ENCODE results near the gene E4F1. TPM values are rescaled to one million over a fixed set of nuclear protein-coding genes. Genes with fewer than 3 reads are reported as not detected.

E4F1 gene
- total and polyA plus RNA-seq, 10 of the 15 experiments (the other 5 are each of a cell fraction or from before 2014, with no cell fraction given): 0.23 to 36.5 (median 14.5) TPM

DNA sequence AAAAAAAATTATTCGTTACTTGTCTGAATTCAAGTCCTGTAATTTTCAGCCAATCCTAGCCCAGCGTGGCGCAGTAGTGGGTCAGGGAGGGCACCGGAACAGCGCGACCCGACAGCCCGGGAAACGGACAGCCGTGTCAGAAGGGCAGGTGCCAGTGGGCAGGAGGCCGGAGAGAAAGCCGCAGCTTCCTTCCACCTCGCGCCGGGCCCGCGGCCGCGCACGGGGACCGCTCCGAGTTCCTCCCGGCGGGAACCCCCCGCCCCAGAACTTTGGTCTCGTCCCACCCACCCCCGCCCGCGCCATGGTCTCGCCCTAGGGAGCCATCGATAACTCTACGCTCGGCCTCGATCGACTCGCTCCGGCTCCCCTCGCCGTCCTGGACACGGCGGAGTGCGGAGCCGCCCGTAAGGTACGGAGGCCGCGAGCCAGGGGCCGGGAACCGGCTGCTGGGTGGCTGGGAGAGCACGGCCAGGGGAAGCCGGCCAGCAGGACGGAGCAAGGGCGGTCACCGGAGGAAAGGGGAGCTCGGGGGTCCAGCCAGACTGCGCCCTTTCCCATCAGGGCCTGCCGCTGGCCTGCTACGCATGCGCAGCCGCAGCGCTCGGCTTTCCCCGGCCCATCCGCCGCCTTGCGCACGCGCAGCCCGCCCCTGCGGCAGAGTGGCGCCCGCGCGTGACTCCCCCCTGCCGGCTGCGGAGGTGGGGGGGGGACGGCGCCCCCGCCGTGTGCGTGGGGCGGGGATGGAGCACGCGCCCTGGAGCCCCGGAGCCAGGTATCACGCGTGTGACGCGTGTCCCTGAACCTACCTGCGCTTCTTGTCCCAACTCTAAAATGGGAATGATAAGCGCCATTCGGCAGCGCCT, 18.1 kb upstream of the E4F1 start, which contains the start of gene MLST8:
Gene MLST8 (plus strand): TSS at position 351 of the 863 bp plus-strand sequence. CDS start 632 bp downstream, outside the sequence.
- H3K9me3 ChIP-seq (replicated peaks; ENCODE audit: control insufficient read depth, insufficient read depth, low read length): no peaks in the 10 kb centered on the region
- H3K4me2 ChIP-seq (ENCODE audit: control insufficient read depth, insufficient read depth): peak within 1 kb of the TSS; percentile 89
- H3K4me3 ChIP-seq: peak within 1 kb of the TSS; percentile 93
- no peaks in the 10 kb centered on the region for H4K20me1 ChIP-seq (ENCODE audit: control insufficient read depth, insufficient read depth)
- peaks cover 6% of the 10 kb centered on the region; the same call in 1 of the 2 replicates for H3K4me1 ChIP-seq (ENCODE audit: control insufficient read depth, insufficient read depth, low read length)
- DNase-seq (ENCODE audit: low read depth, low spot score) (peak; percentile 45), FAIRE-seq (peak; percentile 80), ATAC-seq (peak; percentile 85)
- WGBS (ENCODE audit: insufficient coverage, insufficient replicate concordance, low lambda C conversion rate, missing lambda C conversion rate): under 1% methylated on average over 89 of the region's 93 CpGs
- POLR2A ChIA-PET: interaction anchor here (0.6 to 1.5 kb wide), 4 partner anchors 9 to 47 kb away, joined by 3 to 5 read pairs (median 4); partner anchors contain the start of genes ECI1 and PGP
- intact Hi-C loops (cut with micrococcal nuclease; ENCODE audit: unreplicated experiment) (loop anchor here (5.0 kb wide), 1 partner anchor 47 kb away; the partner anchor contains the start of gene ECI1), in situ Hi-C loops (cut with MboI) (no loop called here)
- H3K9ac ChIP-seq (ENCODE audit: control insufficient read depth, insufficient read depth, low read length): peak within 1 kb of the TSS; percentile 78
- RAD21 ChIA-PET (ENCODE audit: unreplicated experiment): interaction anchor here (1.0 to 1.5 kb wide), 2 partner anchors 9 to 46 kb away, joined by 3 read pairs; partner anchors contain the start of genes ECI1 and PGP
- peak within 1 kb of the TSS; percentile 87 for H2AFZ ChIP-seq (ENCODE audit: control insufficient read depth, low read depth, low read length)
- CTCF ChIA-PET: interaction anchor here (0.7 to 1.3 kb wide), 2 partner anchors 9 to 201 kb away, joined by 3 to 6 read pairs; partner anchors contain the start of gene PGP
- SMC1A ChIA-PET (ENCODE audit: uncharacterized antibody, unreplicated experiment): no interaction called here
- H3K79me2 ChIP-seq (ENCODE audit: control insufficient read depth, insufficient read depth, low read length): peaks cover 20% of the 10 kb centered on the region
- BruUV-seq (replicated peaks): no TSS peak
- peak within 1 kb of the TSS; percentile 96 for H3K27ac ChIP-seq (ENCODE audit: control insufficient read depth, insufficient read depth)
- no peaks in the 10 kb centered on the region for H3K27me3 ChIP-seq (replicated peaks in 1 of 2; ENCODE audit: control insufficient read depth in 2 of 2, insufficient read depth in 2 of 2, low read length in 1 of 2)
- H3K36me3 ChIP-seq (ENCODE audit: control insufficient read depth in 2 of 2, insufficient read depth in 2 of 2, low read length in 1 of 2): peaks cover 8 to 16% of the 10 kb centered on the region in 2 experiments; a peak in 3 of 4 replicates
- TF ChIP-seq JUNB (IDR thresholded peaks at IDR 0.05) (no peak), MTA3 (IDR thresholded peaks at IDR 0.05; ENCODE audit: borderline replicate concordance, low read length) (no peak), ESRRA (IDR thresholded peaks at IDR 0.05; ENCODE audit: low read length) (no peak; the same call in 1 of the 2 replicates), ZNF592 (IDR thresholded peaks at IDR 0.05) (no peak), ZNF207 (IDR thresholded peaks at IDR 0.05; ENCODE audit: borderline replicate concordance) (peak; percentile 96; the same call in 1 of the 2 replicates), ETV6 (conservative IDR thresholded peaks at IDR 0.05 in 1 of 2, IDR thresholded peaks at IDR 0.05 in 1 of 2; ENCODE audit: borderline replicate concordance in 1 of 2, low read depth in 1 of 2) (no peak), ZBTB11 (CRISPR knock-in tag; IDR thresholded peaks at IDR 0.05) (no peak), BHLHE40 (IDR thresholded peaks at IDR 0.05; ENCODE audit: borderline replicate concordance in 1 of 2, low read depth in 2 of 2, low read length in 1 of 2) (peak; percentile 88 to 96), STAT1 (conservative IDR thresholded peaks at IDR 0.05) (0 out of 2 replicates have a peak, but pooled peaks have one; percentile 23), EGR1 (IDR thresholded peaks at IDR 0.05; ENCODE audit: borderline replicate concordance in 1 of 2, low read depth in 2 of 2, low read length in 2 of 2) (peak in 1 of 2 experiments; percentile 93; a peak in 2 of 3 replicates), MEF2B (IDR thresholded peaks at IDR 0.05; ENCODE audit: partially characterized antibody, poor library complexity, severe bottlenecking) (no peak), CBX3 (IDR thresholded peaks at IDR 0.05; ENCODE audit: borderline replicate concordance, low read depth) (no peak)
